ENCODE measurements around the gene RALB. TPM values are rescaled to one million over a fixed set of nuclear protein-coding genes. Genes with fewer than 3 reads are reported as not detected.

The RALB gene
- total and polyA plus RNA-seq, 2 donors (not counting 1 experiment from before 2014, with no cell fraction given) = 58.3 to 73.9 TPM

DNA sequence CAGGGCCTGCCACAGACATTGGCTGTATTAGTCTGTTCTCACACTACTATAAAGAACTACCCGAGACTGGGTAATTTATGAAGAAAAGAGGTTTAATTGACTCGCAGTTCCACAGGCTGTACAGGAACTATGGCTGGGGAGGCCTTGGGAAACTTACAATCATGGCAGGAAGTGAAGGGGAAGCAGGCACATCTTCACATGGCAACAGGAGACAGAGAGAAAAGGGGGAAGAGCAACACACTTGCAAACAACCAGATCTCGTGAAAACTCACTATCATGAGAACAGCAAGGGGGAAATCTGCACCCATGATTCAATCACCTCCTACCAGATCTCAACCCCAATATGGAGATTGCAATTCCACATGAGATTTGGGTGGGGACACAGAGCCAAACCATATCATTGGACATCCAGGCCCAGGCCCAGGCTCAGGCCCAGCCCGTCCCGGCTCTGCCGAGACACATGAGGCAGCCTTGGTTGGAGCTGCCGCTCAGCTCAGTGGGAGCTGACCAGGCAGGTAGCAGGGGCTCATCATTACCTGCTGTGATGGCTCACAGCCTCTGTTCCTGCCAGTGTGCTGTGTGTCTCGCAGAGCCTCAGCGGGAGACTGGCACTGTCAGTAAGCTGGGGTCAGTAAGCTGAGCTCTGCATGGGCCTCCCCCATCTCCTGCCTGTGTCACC lies 8.6 kb upstream of the RALB start:
- no peak overlapping the region for H2AFZ ChIP-seq (ENCODE audit: low read length)
- no peaks in the 10 kb centered on the region for H3K79me2 ChIP-seq (ENCODE audit: control insufficient read depth, insufficient read depth, low read length)
- no peak for DNase-seq (ENCODE audit: low read depth in 2 of 2)
- H3K4me3 ChIP-seq (replicated peaks in 1 of 4; ENCODE audit: control extremely low read depth in 1 of 4, insufficient read depth in 1 of 4, low read depth in 3 of 4, low read length in 4 of 4) = no peak overlapping the region
- TF ChIP-seq EZH2 (IDR thresholded peaks at IDR 0.05; ENCODE audit: low read length, missing control alignments) = no peak
- TF ChIP-seq, protein P1, sequence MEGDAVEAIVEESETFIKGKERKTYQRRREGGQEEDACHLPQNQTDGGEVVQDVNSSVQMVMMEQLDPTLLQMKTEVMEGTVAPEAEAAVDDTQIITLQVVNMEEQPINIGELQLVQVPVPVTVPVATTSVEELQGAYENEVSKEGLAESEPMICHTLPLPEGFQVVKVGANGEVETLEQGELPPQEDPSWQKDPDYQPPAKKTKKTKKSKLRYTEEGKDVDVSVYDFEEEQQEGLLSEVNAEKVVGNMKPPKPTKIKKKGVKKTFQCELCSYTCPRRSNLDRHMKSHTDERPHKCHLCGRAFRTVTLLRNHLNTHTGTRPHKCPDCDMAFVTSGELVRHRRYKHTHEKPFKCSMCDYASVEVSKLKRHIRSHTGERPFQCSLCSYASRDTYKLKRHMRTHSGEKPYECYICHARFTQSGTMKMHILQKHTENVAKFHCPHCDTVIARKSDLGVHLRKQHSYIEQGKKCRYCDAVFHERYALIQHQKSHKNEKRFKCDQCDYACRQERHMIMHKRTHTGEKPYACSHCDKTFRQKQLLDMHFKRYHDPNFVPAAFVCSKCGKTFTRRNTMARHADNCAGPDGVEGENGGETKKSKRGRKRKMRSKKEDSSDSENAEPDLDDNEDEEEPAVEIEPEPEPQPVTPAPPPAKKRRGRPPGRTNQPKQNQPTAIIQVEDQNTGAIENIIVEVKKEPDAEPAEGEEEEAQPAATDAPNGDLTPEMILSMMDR (conservative IDR thresholded peaks at IDR 0.05 in 1 of 2, IDR thresholded peaks at IDR 0.05 in 1 of 2; ENCODE audit: low read depth in 1 of 2, low read length in 2 of 2) = no peak
- peaks cover 5% of the 10 kb centered on the region for H3K27me3 ChIP-seq (ENCODE audit: control insufficient read depth, insufficient read depth, low read length)
- no peaks in the 10 kb centered on the region for H3K9me3 ChIP-seq (ENCODE audit: control insufficient read depth, insufficient read depth, low read depth, low read length)
- H3K4me2 ChIP-seq (ENCODE audit: extremely low read depth, insufficient read depth, low read length) = no peak overlapping the region
- peaks cover 5% of the 10 kb centered on the region for H3K4me1 ChIP-seq (ENCODE audit: control insufficient read depth, extremely low read depth, insufficient read depth, low read length)
- no peaks in the 10 kb centered on the region for H4K20me1 ChIP-seq (ENCODE audit: control insufficient read depth, extremely low read depth, insufficient read depth, low read length)
- H3K36me3 ChIP-seq (ENCODE audit: control insufficient read depth, insufficient read depth, low read length) = no peaks in the 10 kb centered on the region
- no peak overlapping the region for H3K27ac ChIP-seq (ENCODE audit: insufficient read depth, low read length)
- no peak overlapping the region for H3K9ac ChIP-seq (ENCODE audit: insufficient read depth, low read length)

DNA sequence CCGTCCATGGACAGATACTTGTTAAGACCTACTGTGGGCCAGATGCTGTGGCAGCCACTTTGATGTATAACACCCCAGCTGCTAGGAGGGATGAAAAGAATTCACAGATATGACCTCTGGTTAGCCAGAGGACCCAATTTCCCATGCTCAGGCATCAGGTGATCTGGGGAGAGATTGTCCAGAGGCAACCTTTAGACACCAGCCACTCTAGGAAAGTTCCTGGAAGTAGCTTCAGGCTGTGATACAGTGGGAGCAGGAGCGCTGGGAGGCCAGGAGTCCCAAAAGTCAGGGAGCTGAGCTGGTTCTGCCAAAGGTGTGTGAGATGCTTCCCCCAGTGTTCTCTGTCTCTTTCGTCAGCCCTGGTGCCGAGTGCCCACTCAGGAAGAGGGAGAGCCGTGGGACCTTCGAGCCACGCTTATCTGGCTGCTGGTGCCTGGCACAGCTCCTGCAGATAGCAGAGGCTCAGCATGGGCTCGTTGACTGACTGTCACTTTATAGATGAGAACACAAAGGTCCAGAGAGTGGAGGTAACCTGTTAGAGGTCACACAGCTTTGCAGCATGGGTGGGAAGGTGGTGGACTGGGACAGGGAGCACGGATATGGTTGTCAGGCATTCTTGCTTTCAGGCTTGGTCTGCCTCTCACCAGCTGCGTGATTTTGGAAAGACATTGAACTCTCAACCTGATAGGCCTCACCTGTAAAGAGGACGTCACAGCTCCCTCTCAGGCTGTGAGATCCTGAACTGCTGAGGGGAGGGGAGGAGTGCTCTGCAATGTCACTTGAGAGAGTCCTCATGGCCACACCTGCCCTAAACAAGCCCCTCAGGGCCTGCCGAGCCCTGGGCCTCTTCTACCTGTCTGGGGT lies 7.8 kb upstream of the RALB start:
- Histone ChIP-seq H3K27me3 (ENCODE audit: control insufficient read depth, insufficient read depth, low read length) (peaks cover 5% of the 10 kb centered on the region), H3K27ac (ENCODE audit: insufficient read depth, low read length) (no peak overlapping the region), H3K79me2 (ENCODE audit: control insufficient read depth, insufficient read depth, low read length) (no peaks in the 10 kb centered on the region)

More for the DNA sequence above, 7.8 kb upstream of the RALB start:
- Histone ChIP-seq H3K4me3 (replicated peaks in 1 of 4; ENCODE audit: control extremely low read depth in 1 of 4, insufficient read depth in 1 of 4, low read depth in 3 of 4, low read length in 4 of 4) (no peak overlapping the region), H3K9ac (ENCODE audit: insufficient read depth, low read length) (no peak overlapping the region), H3K9me3 (ENCODE audit: control insufficient read depth, insufficient read depth, low read depth, low read length) (no peaks in the 10 kb centered on the region), H2AFZ (ENCODE audit: low read length) (no peak overlapping the region), H3K4me2 (ENCODE audit: extremely low read depth, insufficient read depth, low read length) (no peak overlapping the region), H4K20me1 (ENCODE audit: control insufficient read depth, extremely low read depth, insufficient read depth, low read length) (no peaks in the 10 kb centered on the region), H3K36me3 (ENCODE audit: control insufficient read depth, insufficient read depth, low read length) (no peaks in the 10 kb centered on the region), H3K4me1 (ENCODE audit: control insufficient read depth, extremely low read depth, insufficient read depth, low read length) (no peaks in the 10 kb centered on the region)
- TF ChIP-seq, protein P1 (conservative IDR thresholded peaks at IDR 0.05 in 1 of 2, IDR thresholded peaks at IDR 0.05 in 1 of 2; ENCODE audit: low read depth in 1 of 2, low read length in 2 of 2) = no peak
- DNase-seq (ENCODE audit: low read depth in 2 of 2) = no peak
